A549 (cell line): Measurements from ENCODE around the gene CEP250. TPM values are rescaled to one million over a fixed set of nuclear protein-coding genes. Genes with fewer than 3 reads are reported as not detected.

Source experiments
- ATAC-seq, 2 experiments: fragments of 200-7000 bp in 1 of 2; fragments of >200 bp in 1 of 2; cut with Nextera tagmentation in 1 of 2; cut with Tn5 transposase in 1 of 2; 3 replicates each; pipeline versions ENCODE4 v1.8.0 to v1.9.1; 2018 to 2020; ENCODE audit warnings: mild to moderate bottlenecking in 1 of 2, moderate library complexity in 1 of 2
- CTCF ChIA-PET: fragments of 300-600 bp; sonication (Branson Sonifier 250); formaldehyde crosslinking; extraction: SDS; loops from one replicate; lab custom pipeline; 2021; ENCODE audit warnings: antibody characterized with exemption, inconsistent platforms; lab: Yijun Ruan, JAX
- POLR2A ChIA-PET: fragments of 350-600 bp; formaldehyde crosslinking; extraction: SDS; loops from one replicate; lab custom pipeline; 2021; ENCODE audit warnings: antibody characterized with exemption, inconsistent platforms; lab: Yijun Ruan, JAX
- DNase-seq, 2 experiments: peaks; one replicate each; pipeline versions ENCODE4 v3.0.0 to v3.0.0-alpha.2; 2011 to 2016; ENCODE audit warnings: low read depth in 1 of 2, low spot score in 1 of 2
- FAIRE-seq: peaks from 2 replicates; lab custom pipeline; 2011; peaks lifted over from hg19 to GRCh38; lab: Jason Lieb, UNC
- H3K27ac ChIP-seq, 2 experiments: fragments of >200 bp; sonication (Bioruptor Twin); formaldehyde crosslinking; 3 replicates each; pipeline ENCODE4 v1.5.1; 2016 to 2017
- H3K4me1 ChIP-seq: fragments of >200 bp; sonication (Bioruptor Twin); formaldehyde crosslinking; 3 replicates; pipeline ENCODE4 v1.6.1; 2016
- H3K4me2 ChIP-seq: fragments of >200 bp; sonication (Bioruptor Twin); formaldehyde crosslinking; 3 replicates; pipeline ENCODE4 v1.6.1; 2016
- H3K4me3 ChIP-seq: fragments of >200 bp; sonication (Bioruptor Twin); formaldehyde crosslinking; 3 replicates; pipeline ENCODE4 v1.5.1; 2016
- H3K9me3 ChIP-seq: fragments of >200 bp; sonication (Bioruptor Twin); formaldehyde crosslinking; 3 replicates; pipeline ENCODE4 v1.6.1; 2016
- BHLHE40 ChIP-seq: IDR thresholded peaks from 2 replicates; pipeline ENCODE4 v1.6.1; 2012; ENCODE audit warnings: low read depth, low read length, inconsistent platforms
- CHD2 ChIP-seq: fragments of 150-350 bp; IDR thresholded peaks from 2 replicates; pipeline ENCODE4 v1.6.1; 2014; ENCODE audit warnings: low read length; ENCODE audit not compliant: partially characterized antibody
- CHD4 ChIP-seq: fragments of 200-600 bp; sonication (generic); IDR thresholded peaks from 2 replicates; pipeline ENCODE4 v1.6.1; 2016; ENCODE audit warnings: antibody characterized with exemption, mild to moderate bottlenecking, borderline replicate concordance
- EHF ChIP-seq: fragments of 250-450 bp; sonication (Bioruptor Pico); IDR thresholded peaks from 2 replicates; pipeline ENCODE4 v1.5.0; 2020; ENCODE audit warnings: mild to moderate bottlenecking
- ESRRA ChIP-seq: fragments of 150-350 bp; IDR thresholded peaks from 2 replicates; pipeline ENCODE4 v1.6.1; 2014; ENCODE audit warnings: mild to moderate bottlenecking, low read length, borderline replicate concordance
- FOSB ChIP-seq: fragments of 250-450 bp; sonication (Bioruptor Pico); IDR thresholded peaks from 2 replicates; pipeline ENCODE4 v1.5.0; 2020; ENCODE audit warnings: mild to moderate bottlenecking, moderate library complexity
- FOSL2 ChIP-seq, 2 experiments: fragments of 450-650 bp in 1 of 2; fragments of >200 bp in 1 of 2; sonication (Bioruptor Twin) in 1 of 2; formaldehyde crosslinking; IDR thresholded peaks; 2 replicates each; pipeline versions ENCODE4 v1.5.0 to v1.6.1; 2016 to 2020; ENCODE audit warnings: mild to moderate bottlenecking in 1 of 2, moderate library complexity in 1 of 2
- GATA3 ChIP-seq: IDR thresholded peaks from 2 replicates; pipeline ENCODE4 v1.6.1; 2012; ENCODE audit warnings: borderline replicate concordance
- HDAC2 ChIP-seq: fragments of 200-600 bp; sonication (generic); IDR thresholded peaks from 2 replicates; pipeline ENCODE4 v1.6.1; 2016
- HOXA7 ChIP-seq: fragments of 250-450 bp; sonication (Bioruptor Pico); IDR thresholded peaks from 2 replicates; pipeline ENCODE4 v1.5.0; 2020; ENCODE audit warnings: mild to moderate bottlenecking, moderate library complexity
- JUN ChIP-seq, 2 experiments: fragments of >200 bp; sonication (Bioruptor Twin); formaldehyde crosslinking; IDR thresholded peaks; 2 replicates in 1 of 2; 3 replicates in 1 of 2; pipeline ENCODE4 v1.6.1; 2016 to 2017
- JUNB ChIP-seq: fragments of >200 bp; sonication (Bioruptor Twin); formaldehyde crosslinking; IDR thresholded peaks from 2 replicates; pipeline ENCODE4 v1.6.1; 2016
- KDM1A ChIP-seq: fragments of 200-600 bp; sonication (generic); IDR thresholded peaks from 2 replicates; pipeline ENCODE4 v1.6.1; 2016; ENCODE audit warnings: low read depth, mild to moderate bottlenecking
- KDM5A ChIP-seq: fragments of 200-600 bp; sonication (generic); IDR thresholded peaks from 2 replicates; pipeline ENCODE4 v1.6.1; 2016; ENCODE audit warnings: antibody characterized with exemption, mild to moderate bottlenecking
- MAX ChIP-seq: IDR thresholded peaks from 2 replicates; pipeline ENCODE4 v1.6.1; 2012
- NPAS2 ChIP-seq: fragments of 250-450 bp; sonication (Bioruptor Pico); IDR thresholded peaks from 2 replicates; pipeline ENCODE4 v1.8.0; 2022; ENCODE audit warnings: mild to moderate bottlenecking, moderate library complexity, borderline replicate concordance
- PBX3 ChIP-seq: IDR thresholded peaks from 2 replicates; pipeline ENCODE4 v1.6.1; 2012
- POLR2AphosphoS2 ChIP-seq: conservative IDR thresholded peaks from 2 replicates; pipeline ENCODE4 v1.6.1; 2012; ENCODE audit warnings: low read length, improper control_type of control experiment, inconsistent platforms
- RAD21 ChIP-seq, 2 experiments: fragments of >200 bp in 1 of 2; sonication (Bioruptor Twin) in 1 of 2; formaldehyde crosslinking in 1 of 2; IDR thresholded peaks in 1 of 2; conservative IDR thresholded peaks in 1 of 2; 2 replicates in 1 of 2; 3 replicates in 1 of 2; pipeline ENCODE4 v1.6.1; 2012 to 2018; ENCODE audit warnings: inconsistent platforms in 1 of 2
- RARB ChIP-seq: fragments of 250-450 bp; sonication (Bioruptor Pico); IDR thresholded peaks from 2 replicates; pipeline ENCODE4 v1.8.0; 2021; ENCODE audit warnings: mild to moderate bottlenecking, moderate library complexity
- RFX5 ChIP-seq: fragments of 450-650 bp; IDR thresholded peaks from 2 replicates; pipeline ENCODE4 v1.7.1; 2014; ENCODE audit warnings: antibody characterized with exemption, mild to moderate bottlenecking, moderate library complexity
- SREBF2 ChIP-seq: fragments of 450-650 bp; IDR thresholded peaks from 2 replicates; pipeline ENCODE4 v1.6.1; 2014; ENCODE audit warnings: mild to moderate bottlenecking, moderate library complexity
- TFCP2L1 ChIP-seq: fragments of 250-450 bp; sonication (Bioruptor Pico); IDR thresholded peaks from 2 replicates; pipeline ENCODE4 v1.5.0; 2021; ENCODE audit warnings: mild to moderate bottlenecking
- USF2 ChIP-seq: fragments of 450-650 bp; IDR thresholded peaks from 2 replicates; pipeline ENCODE4 v1.6.1; 2014; ENCODE audit warnings: antibody characterized with exemption
- WGBS: methylation state at CpG from one replicate; pipeline ENCODE4 v1.1.6; 2017; ENCODE audit errors: missing lambda C conversion rate; 5-methylcytosine and 5-hydroxymethylcytosine counted together
- polyA plus RNA-seq, 4 experiments: library from polyadenylated mRNA; depleted of rRNA in 3 of 4; stranded (reverse); fragments of >200 nt; fragmentation: RNase III in 1 of 4; extraction: RNeasy Plus Mini Kit Qiagen cat#74134 plus additional on column Dnase treatment in 1 of 4; gene quantifications; 2 replicates in 3 of 4; 3 replicates in 1 of 4; pipeline ENCODE4 v1.2.3, GENCODE V29; 2011 to 2017
- TF ChIP-seq, protein P1 (sequence below): fragments of 250-450 bp; sonication (Bioruptor Pico); IDR thresholded peaks from 2 replicates; pipeline ENCODE4 v1.5.0; 2020; ENCODE audit warnings: low read depth, mild to moderate bottlenecking, moderate library complexity

Gene CEP250
- polyA plus RNA-seq, 2 of the 4 experiments (the other 2 are of a cell fraction): 13.8 to 19.6 TPM

DNA sequence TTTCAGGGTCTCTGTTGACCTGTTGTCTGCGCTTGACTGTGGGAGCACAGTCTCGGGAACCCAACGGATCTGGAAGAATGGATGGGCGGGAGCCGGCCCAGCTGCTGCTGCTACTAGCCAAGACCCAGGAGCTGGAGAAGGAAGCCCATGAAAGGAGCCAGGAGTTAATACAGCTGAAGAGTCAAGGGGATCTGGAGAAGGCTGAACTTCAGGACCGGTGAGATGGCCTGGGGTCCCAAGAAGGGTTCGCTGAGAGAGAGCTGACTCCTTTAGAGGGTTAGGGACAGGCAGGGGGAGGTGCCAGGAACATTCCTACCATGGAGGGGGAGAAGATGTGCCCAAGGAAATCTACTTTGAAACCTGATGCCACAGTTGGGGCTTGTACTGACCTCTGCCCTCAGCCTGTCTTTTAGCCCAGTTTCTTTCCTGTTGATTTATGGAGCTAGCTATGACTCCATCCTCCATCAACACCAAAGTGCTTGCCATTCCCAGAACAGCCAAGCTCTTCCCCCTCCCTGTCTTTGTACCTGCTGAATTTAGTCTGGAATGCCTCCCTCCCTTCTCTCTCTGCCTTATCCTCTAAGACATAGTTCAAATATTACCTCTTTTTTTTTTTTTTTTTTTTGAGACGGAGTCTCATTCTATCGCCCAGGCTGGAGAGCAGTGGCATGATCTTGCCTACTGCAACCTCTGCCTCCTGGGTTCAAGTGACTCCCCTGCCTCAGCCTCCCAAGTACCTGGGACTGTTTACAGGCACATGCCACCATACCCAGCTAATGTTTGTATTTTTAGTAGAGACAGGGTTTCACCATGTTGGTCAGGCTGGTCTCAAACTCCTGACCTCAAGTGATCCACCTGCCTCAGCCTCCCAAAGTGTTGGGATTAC, 12.2 kb downstream of the CEP250 start:
- CTCF ChIA-PET: interaction anchor here (1.1 to 5.4 kb wide), 7 partner anchors 8 to 164 kb away, joined by 3 to 39 read pairs (median 5); no protein-coding TSS in a partner anchor
- H3K9me3 ChIP-seq: no peaks in the 10 kb centered on the region
- ATAC-seq (peak; percentile 57 to 74; a peak in 4 of 6 replicates), DNase-seq (peak in 1 of 2 experiments; percentile 58), FAIRE-seq (no peak)
- 94% methylated on average over 9 of the region's 9 CpGs for WGBS
- POLR2A ChIA-PET: interaction anchor here (0.6 to 2.3 kb wide), 2 partner anchors 13 to 199 kb away, joined by 4 to 11 read pairs; partner anchors contain the start of gene CEP250
- H3K27ac ChIP-seq: peak overlapping the region; percentile 67 to 82
- H3K4me2 ChIP-seq: peak overlapping the region; percentile 65
- TF ChIP-seq JUN (IDR thresholded peaks at IDR 0.05): 0 out of 5 replicates have a peak, but pooled peaks of 1 of the 2 experiments have one; percentile 17
- no peak for TF ChIP-seq RFX5
- TF ChIP-seq FOSL2 (IDR thresholded peaks at IDR 0.05): no peak
- no peak for TF ChIP-seq FOSL2 (CRISPR knock-in tag; IDR thresholded peaks at IDR 0.05)
- H3K4me3 ChIP-seq: no peak overlapping the region
- peaks cover 26% of the 10 kb centered on the region for H3K4me1 ChIP-seq

GRCh38 chr20:35468671-35469334, 13.4 kb downstream of the CEP250 start:
- no peak overlapping the region for H3K4me3 ChIP-seq
- no peak for DNase-seq
- peaks cover 26% of the 10 kb centered on the region for H3K4me1 ChIP-seq
- ChIA-PET CTCF (interaction anchor here (1.5 to 1.9 kb wide), 2 partner anchors 31 to 150 kb away, joined by 6 read pairs; no protein-coding TSS in a partner anchor), POLR2A (no interaction called here)
- WGBS: 60% methylated on average over 6 of the region's 6 CpGs
- H3K4me2 ChIP-seq: peak overlapping the region; percentile 65
- FAIRE-seq: no peak
- no peak for TF ChIP-seq BHLHE40
- TF ChIP-seq RAD21 (conservative IDR thresholded peaks at IDR 0.05 in 1 of 2, IDR thresholded peaks at IDR 0.05 in 1 of 2): no peak
- TF ChIP-seq KDM1A: no peak
- TF ChIP-seq SREBF2: no peak
- TF ChIP-seq, protein P1, sequence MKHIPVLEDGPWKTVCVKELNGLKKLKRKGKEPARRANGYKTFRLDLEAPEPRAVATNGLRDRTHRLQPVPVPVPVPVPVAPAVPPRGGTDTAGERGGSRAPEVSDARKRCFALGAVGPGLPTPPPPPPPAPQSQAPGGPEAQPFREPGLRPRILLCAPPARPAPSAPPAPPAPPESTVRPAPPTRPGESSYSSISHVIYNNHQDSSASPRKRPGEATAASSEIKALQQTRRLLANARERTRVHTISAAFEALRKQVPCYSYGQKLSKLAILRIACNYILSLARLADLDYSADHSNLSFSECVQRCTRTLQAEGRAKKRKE (CRISPR knock-in tag): no peak
- TF ChIP-seq JUNB: no peak
- TF ChIP-seq FOSB (CRISPR knock-in tag): no peak
- TF ChIP-seq USF2: no peak
- TF ChIP-seq HOXA7 (CRISPR knock-in tag): no peak
- no peak for TF ChIP-seq RARB (CRISPR knock-in tag)
- no peak for TF ChIP-seq KDM5A
- TF ChIP-seq TFCP2L1 (CRISPR knock-in tag): no peak
- TF ChIP-seq MAX: no peak
- TF ChIP-seq GATA3: no peak
- no peak for ATAC-seq
- peak overlapping the region; percentile 57 to 81 for H3K27ac ChIP-seq
- no peaks in the 10 kb centered on the region for H3K9me3 ChIP-seq

- no peak overlapping the region for H3K27ac ChIP-seq
- DNase-seq (no peak), FAIRE-seq (no peak), ATAC-seq (no peak)
- H3K9me3 ChIP-seq: no peaks in the 10 kb centered on the region
- peaks cover 20% of the 10 kb centered on the region for H3K4me1 ChIP-seq
- H3K4me3 ChIP-seq: no peak overlapping the region
- ChIA-PET POLR2A (no interaction called here), CTCF (interaction anchor here (1.5 kb wide), 1 partner anchor 9 kb away, joined by 4 read pairs; no protein-coding TSS in a partner anchor)
- TF ChIP-seq POLR2AphosphoS2 (no peak), EHF (CRISPR knock-in tag) (no peak), FOSB (CRISPR knock-in tag) (no peak), ESRRA (no peak), PBX3 (no peak), NPAS2 (CRISPR knock-in tag) (no peak), RARB (CRISPR knock-in tag) (no peak), CHD2 (no peak), BHLHE40 (no peak), HDAC2 (no peak), CHD4 (no peak)
- 85% methylated on average over 3 of the region's 3 CpGs for WGBS
- H3K4me2 ChIP-seq: no peak overlapping the region
These were observed 16.8 kb downstream of the CEP250 start for GRCh38 chr20:35472209-35472608.
